Measurements from ENCODE around the gene SNX5.
"Not testable (repeated sequence)": the region's sequence is repeated elsewhere in the genome, so short reads cannot be mapped to it uniquely, and the experiment has no call there.

The SNX5 gene

DNA sequence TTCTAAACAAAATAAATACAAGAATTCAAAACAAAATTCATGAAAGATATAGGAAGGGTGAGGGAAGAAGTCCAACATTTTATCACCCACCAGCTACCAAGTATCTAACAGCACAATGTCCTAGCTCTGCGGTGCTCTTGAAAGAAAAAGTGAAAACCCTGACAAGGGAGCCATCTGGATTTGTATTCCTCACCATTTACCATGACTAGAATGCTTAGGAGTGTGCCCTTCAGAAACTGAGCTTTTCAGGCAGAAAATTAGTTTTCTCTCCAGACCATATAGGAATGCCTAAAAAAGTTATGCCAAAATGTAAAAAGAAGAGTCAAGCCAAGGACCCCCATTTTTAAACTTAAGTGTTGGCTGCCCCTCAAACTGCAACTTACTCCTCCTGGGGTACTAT is 4.5 kb downstream of the SNX5 start:
- H3K4me3 ChIP-seq (ENCODE audit: low read depth, low read length), result no peak overlapping the region
- no peak for DNase-seq (ENCODE audit: low read depth)

- H3K4me3 ChIP-seq (ENCODE audit: low read depth, low read length), result no peak overlapping the region
- no peak for DNase-seq (ENCODE audit: low read depth)
Observed at GRCh38 chr20:17963114-17963897, 5.3 kb downstream of the SNX5 start.

DNA sequence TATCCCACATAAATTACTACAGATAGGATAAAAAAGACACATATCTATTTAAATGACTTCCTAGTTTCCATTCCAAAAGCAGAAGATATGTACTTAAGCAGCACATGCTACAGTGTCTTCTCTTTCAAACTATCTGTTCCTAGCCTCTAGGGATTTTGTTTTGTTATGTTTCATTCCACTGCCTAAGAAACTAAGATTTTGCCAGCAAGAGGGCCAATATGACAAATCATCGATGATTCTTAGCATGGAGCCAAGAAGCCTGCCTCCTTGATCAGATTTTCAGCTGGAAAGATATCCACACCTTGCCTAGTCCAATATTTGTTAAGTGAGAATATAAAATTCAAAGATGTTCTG is 7.0 kb downstream of the SNX5 start:
- H3K4me3 ChIP-seq (ENCODE audit: low read depth, low read length), result no peak overlapping the region
- no peak for DNase-seq (ENCODE audit: low read depth)

DNA sequence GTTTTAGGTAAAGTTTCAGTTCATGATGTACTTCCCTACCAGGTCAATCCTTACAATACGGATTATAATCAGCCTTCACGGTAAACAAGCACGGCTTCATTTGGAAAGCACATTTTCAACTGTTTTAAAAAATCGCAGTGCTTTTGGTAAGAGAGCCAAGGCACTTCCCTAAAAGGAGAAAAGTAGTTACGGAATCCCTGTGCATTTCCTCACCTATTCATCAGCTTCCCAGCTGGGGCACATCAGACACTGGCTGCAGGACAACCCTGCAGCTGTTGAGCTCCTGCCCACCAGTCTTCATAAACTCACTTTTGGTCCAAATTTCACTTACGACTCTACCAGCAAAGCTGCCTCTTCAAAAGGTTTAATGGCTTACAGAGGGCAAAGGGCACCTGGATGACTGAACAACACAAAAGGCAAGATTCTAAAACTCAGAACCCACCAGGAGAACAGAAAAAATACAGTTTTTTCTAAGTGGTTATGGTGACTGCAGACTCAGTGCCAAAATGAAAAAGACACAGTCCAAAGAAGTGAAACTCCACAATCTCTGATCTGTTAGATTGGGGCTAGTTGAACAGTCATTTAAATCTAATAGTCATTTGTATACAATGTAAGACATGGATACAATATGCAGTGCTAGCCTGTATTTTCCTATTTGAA is 7.5 kb downstream of the SNX5 start:
- no peak overlapping the region for H3K4me3 ChIP-seq (ENCODE audit: low read depth, low read length)
- DNase-seq (ENCODE audit: low read depth), result no peak

GRCh38 chr20:17960400-17960885 is 8.2 kb downstream of the SNX5 start:
- DNase-seq (ENCODE audit: low read depth); H3K4me3 ChIP-seq (ENCODE audit: low read depth, low read length): not testable (repeated sequence)

DNA sequence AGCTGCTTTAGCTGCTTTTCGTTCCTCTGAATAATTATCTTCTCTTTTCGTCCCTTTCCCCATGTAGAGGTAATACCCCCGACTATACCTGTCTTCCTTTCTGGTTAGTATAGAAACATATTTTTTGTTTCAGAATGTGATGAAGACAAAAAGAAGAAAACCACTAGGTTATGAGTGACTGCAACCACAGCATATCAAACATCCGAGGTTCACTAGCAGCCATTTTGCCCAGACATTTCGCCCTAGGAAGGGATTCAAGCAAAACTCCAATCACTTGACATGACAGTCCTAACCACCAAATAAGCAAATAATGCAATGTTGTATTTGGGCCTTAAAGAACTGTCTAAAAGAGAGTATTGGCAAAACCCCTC is 9.4 kb downstream of the SNX5 start:
- no peak overlapping the region for H3K4me3 ChIP-seq (ENCODE audit: low read depth, low read length)
- no peak for DNase-seq (ENCODE audit: low read depth)

DNA sequence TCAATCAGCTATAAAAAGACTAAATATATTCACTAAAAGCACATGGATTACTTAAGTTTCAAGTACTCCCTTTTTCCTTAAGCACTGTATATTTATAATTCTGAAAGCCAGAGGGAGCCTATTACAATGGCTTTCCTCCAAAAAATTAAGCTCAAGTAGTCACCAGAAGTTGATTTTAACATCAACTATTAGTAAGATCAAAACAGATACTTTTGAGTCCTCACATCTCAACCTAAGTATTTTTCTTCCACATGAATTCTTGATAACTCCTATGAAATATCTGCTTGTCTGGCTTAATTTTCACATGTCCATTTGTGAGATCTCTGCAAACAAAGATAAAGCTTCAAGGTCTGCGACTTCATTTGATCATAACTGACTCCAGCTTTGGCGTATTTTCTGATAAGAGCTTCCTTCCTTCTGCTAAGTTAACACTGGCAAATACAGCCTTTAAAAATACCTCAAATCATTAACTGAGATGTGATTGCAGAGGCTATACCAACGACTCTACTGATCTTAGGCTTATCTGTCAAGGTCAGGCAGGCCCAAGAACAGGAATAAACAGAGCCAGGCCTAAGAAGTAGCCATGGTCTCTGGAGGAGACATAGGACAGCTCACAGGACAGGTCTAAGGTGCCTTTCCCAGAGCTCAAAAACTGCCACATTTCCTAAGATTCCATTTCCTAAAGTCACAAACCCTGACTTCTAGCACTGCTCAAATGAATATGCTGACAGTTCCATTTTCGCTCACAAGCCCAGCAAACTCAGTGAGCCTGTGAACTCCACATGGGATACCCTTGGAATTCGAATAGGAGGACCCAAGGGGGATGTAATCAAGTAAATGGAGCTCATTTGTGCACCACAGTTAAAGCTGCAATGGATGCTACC is 10.0 kb downstream of the SNX5 start:
- no peak overlapping the region for H3K4me3 ChIP-seq (ENCODE audit: low read depth, low read length)

DNA sequence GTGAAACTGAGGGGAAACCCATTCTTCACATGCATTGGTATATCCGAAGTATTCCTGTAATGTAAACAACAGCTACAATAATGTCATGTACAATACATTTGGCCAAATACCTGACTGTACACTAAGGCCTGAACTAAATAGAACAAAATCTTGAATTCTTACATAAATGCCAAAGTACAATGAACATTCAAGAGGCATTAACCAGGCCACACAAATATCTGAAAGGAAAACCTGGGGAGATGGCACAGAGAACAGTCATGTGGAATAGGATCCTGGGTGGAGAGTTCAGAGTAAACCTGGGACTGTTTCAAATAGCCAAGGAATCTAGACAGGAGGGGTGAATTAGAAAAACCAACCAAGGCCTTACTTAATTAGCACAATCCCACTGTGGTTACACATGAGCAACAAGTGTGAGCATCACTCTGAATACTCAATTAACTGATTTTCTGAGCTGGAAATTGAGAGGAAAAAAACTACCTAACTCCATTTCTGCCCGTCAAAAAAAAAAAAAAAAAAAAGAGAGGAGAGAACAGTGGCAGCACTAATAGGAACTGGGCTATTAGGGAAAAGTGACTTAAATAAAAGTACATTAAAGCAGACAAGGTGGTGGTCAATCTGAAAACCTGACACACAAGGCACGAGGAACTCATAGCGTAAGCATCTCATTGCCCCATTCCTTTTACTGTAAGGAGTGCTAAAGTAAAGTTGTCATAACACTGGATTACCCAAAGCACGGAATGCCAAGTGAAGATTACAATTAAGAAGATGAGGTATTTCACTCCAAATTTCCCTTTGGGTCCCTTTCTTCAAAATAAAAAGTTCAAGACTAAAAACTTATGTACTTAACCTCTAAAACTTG is 10.9 kb downstream of the SNX5 start:
- DNase-seq (ENCODE audit: low read depth), result no peak
- no peak overlapping the region for H3K4me3 ChIP-seq (ENCODE audit: low read depth, low read length)

More for the DNA sequence above, 10.0 kb downstream of the SNX5 start:
- DNase-seq (ENCODE audit: low read depth), result no peak

DNA sequence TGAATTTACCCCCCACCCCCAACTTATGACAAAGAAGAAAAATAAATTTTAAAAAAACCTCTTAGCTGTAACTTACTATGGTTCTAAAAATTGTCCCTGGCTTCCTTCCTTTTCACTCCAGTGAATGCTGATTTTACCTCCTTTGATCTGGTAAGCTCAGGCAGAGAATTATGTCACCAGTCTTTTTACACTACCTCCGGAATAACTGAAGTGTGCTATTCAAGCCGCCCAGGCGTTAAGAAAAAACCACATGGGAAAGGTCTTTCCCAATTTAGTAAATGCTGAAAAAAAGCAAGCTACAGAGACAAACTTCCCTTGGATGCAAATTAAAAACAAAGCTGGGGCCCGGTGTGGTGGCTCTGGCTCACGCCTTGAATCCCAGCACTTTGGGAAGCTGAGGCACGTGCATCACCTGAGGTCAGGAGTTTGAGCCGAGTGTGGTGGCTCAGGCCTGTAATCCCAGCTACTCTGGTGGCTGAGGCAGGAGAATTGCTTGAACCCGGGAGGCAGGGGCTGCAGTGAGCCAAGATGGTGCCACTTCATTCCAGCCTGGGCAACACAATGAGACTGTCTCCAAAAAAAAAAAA is 12.4 kb downstream of the SNX5 start:
- DNase-seq (ENCODE audit: low read depth), result no peak
- H3K4me3 ChIP-seq (ENCODE audit: low read depth, low read length), result no peak overlapping the region

DNA sequence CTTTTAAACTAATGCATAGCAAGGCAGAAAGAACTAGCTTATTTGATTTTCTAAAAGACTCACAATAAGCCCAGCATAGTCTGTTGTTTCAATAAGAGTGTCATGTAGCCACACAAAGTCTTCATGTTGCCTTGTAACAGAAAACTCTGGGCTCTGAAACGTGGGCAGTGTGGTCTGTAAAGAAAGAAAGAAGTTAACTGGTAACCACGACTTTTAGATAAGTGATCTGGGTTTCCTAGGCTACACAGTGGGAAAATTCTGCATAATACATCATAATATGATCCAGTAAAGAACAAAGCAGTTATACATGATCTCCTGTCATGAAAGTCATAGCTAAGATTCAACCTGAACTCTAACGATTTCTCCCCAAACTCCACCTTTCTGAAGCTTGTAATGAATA is 13.3 kb downstream of the SNX5 start:
- no peak overlapping the region for H3K4me3 ChIP-seq (ENCODE audit: low read depth, low read length)
- DNase-seq (ENCODE audit: low read depth), result no peak

DNA sequence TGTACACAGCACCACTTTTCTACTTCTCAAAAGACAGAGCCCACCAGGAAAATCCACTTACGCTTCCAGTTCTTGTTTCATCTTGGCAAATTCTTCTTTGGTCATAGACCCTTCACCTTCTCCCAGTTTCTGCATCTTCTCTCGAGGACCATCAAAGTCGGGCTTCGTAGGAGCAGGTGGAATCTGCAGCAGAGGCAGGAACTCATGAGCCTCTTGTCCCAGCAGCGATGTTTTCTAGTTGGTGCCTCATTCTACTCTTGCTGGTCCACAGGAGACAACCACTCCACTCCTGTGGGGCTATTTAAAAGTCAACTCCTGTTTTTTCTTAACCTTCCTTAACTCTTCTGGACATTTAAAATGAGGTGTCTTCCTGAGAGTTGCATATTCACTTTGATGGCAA is 14.7 kb downstream of the SNX5 start:
- H3K4me3 ChIP-seq (ENCODE audit: low read depth, low read length), result no peak overlapping the region
- no peak for DNase-seq (ENCODE audit: low read depth)

DNA sequence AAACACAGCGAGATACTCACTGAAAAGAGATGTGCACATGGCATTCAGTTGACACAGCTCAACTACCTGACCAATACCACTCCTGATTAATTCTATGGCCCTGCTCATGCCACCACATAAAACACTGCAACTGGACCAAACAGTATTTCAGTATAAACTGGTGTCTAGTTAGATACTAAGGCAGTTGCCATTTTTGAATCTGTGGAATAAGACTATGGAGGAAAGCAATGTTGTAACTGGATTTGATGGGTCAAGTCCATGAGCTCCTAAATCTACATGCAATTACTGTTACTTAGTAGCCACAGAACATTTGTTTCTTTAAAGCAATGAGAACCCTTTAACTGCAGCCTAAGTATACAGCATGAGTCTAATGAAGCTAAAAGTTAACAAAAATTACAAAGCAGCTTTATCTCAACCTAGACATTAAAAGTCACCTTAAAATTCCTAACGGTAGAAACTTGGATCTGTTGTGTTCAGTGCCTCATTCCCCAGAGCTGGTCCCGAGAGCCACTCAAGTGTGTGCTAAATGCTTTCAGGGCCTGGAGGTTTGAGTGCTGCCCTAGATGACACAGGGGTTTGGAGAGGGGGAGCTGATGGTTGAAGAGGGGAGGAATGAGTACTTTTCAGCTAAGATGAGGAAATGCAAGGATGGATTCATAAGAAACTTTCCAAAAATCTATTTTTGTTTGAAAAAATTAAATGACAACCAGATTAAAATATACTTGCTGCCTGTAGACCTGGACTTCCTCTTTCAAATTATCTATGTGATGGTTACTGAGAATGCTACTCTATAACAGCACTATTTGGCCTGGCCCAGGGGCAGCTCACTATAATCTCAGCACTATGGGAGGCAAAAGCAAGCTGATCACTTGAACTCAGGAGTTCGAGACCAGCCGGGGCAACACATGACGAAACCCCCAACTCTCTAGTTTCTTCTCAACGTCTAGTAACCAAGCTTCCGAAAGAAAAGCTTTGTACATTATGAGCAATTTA is 15.6 kb downstream of the SNX5 start:
- DNase-seq (ENCODE audit: low read depth), result no peak
- no peak overlapping the region for H3K4me3 ChIP-seq (ENCODE audit: low read depth, low read length)

DNA sequence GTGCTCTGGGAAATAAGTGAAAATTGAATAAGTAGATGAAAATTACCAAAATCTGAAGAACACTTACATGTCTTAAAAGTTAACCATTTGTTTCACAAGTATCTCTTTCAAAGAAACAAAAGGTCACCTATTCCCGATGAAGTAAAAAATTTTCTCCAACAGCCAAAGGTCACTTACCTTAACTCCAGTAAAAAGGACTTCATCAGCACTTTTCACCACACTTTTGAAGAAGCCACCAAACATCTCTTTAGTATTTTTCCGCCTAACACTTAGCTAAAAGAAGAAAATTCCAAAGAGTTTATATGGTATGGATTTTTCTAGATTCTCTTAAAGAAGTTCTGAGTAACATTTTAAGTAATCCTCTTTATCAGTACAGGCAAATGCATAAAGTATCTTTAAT is 17.3 kb downstream of the SNX5 start:
- no peak overlapping the region for H3K4me3 ChIP-seq (ENCODE audit: low read depth, low read length)
- DNase-seq (ENCODE audit: low read depth), result no peak

DNA sequence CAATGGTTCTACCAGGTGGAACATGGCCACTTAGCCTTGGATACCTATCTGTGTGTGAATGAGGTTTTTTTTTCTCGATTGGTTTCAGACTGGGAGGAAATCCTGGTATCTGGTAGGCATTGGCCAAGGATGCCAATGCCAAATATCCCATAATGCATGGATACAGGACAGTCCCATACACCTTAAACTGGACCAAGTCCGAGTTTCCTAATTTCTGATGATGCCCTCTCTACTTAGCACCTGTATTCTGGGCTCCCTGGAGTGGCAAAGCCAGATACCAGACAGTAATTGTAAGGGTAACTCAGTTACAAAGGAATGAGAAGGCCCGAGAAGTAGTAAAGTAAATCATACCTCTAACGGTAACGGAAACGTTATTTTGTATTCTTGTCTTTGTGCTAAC is 17.9 kb downstream of the SNX5 start:
- no peak overlapping the region for H3K4me3 ChIP-seq (ENCODE audit: low read depth, low read length)
- no peak for DNase-seq (ENCODE audit: low read depth)

DNA sequence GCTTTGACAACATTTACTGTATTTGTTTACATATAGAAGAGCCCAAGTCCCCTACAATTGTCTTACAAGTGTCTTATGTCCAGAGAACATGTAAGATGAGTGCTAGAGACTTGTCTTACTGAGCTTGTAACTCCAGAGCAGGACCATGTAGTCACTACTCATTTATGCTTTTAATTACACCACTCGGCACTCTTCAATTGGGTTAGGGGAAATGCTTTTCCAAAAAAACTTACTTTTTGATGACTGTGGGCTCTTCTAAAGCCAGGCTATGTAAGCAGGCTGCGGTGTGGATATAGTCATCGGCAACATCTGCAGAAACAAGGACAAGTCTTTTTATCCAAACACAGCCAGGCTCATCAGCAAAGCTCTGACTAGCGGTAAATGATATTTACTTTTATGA is 18.7 kb downstream of the SNX5 start:
- DNase-seq (ENCODE audit: low read depth), result no peak
- no peak overlapping the region for H3K4me3 ChIP-seq (ENCODE audit: low read depth, low read length)

GRCh38 chr20:17948442-17948841 is 20.2 kb downstream of the SNX5 start:
- no peak for DNase-seq (ENCODE audit: low read depth)
- H3K4me3 ChIP-seq (ENCODE audit: low read depth, low read length), result no peak overlapping the region

GRCh38 chr20:17947474-17947815 is 21.1 kb downstream of the SNX5 start:
- no peak for DNase-seq (ENCODE audit: low read depth)
- H3K4me3 ChIP-seq (ENCODE audit: low read depth, low read length), result no peak overlapping the region

All from skeletal muscle cell (primary cell).